NB4 (cell line): ENCODE data around the gene TCN2.
A peak's percentile ranks its signal among the peaks of the same experiment; 100 is the strongest.
"Not testable (repeated sequence)": the region's sequence is repeated elsewhere in the genome, so short reads cannot be mapped to it uniquely, and the experiment has no call there.

ENCODE experiments used
- DNase-seq: peaks from one replicate; pipeline ENCODE4 v3.0.0; 2010; ENCODE audit warnings: low read depth
- H3K4me3 ChIP-seq: one replicate; pipeline ENCODE4 v1.5.1; 2011; ENCODE audit warnings: mild to moderate bottlenecking, low read depth, low read length, moderate library complexity
- CTCF ChIP-seq: IDR thresholded peaks from one replicate; pipeline ENCODE4 v1.5.1; 2012; ENCODE audit warnings: low read depth, low read length
- MAX ChIP-seq: IDR thresholded peaks from 2 replicates; pipeline ENCODE4 v1.6.1; 2011; ENCODE audit warnings: low read depth, low read length
- MYC ChIP-seq: IDR thresholded peaks from 2 replicates; pipeline ENCODE4 v1.6.1; 2011; ENCODE audit warnings: low read depth, low read length
- POLR2A ChIP-seq: IDR thresholded peaks from 2 replicates; pipeline ENCODE4 v1.6.1; 2011; ENCODE audit warnings: mild to moderate bottlenecking; ENCODE audit not compliant: insufficient read length; ENCODE audit errors: extremely low read depth

Gene TCN2

GRCh38 chr22:30606455-30607299, at the start of gene TCN2:
Gene TCN2, plus strand, starts transcription at chr22:30607174. Its CDS starts 158 bp downstream, at chr22:30607332.
- peak within 1 kb of the TSS; percentile 47 for H3K4me3 ChIP-seq
- TF ChIP-seq MYC (0 out of 2 replicates have a peak, but pooled peaks have one; percentile 16), MAX (no peak), CTCF (no peak), POLR2A (no peak)
- peak; percentile 91 for DNase-seq

- no peak for DNase-seq
- TF ChIP-seq MYC (no peak), POLR2A (no peak), CTCF (no peak), MAX (no peak)
- no peak overlapping the region for H3K4me3 ChIP-seq
Observed at GRCh38 chr22:30557243-30557642, 49.7 kb upstream of the TCN2 start.

- no peak for DNase-seq
- TF ChIP-seq CTCF (no peak), MAX (no peak), MYC (no peak), POLR2A (no peak)
- H3K4me3 ChIP-seq: no peak overlapping the region
Observed at GRCh38 chr22:30559889-30560288, 47.1 kb upstream of the TCN2 start.

- not testable (repeated sequence) for H3K4me3 ChIP-seq
- peak; percentile 29 for DNase-seq
Observed at GRCh38 chr22:30560643-30561202, 46.3 kb upstream of the TCN2 start.

- no peak for DNase-seq
- TF ChIP-seq CTCF: no peak
- TF ChIP-seq MYC: no peak
- no peak for TF ChIP-seq POLR2A
- H3K4me3 ChIP-seq: no peak overlapping the region
Observed at GRCh38 chr22:30561402-30562189, 45.4 kb upstream of the TCN2 start.

- TF ChIP-seq MYC: no peak
- no peak for TF ChIP-seq MAX
- no peak for TF ChIP-seq CTCF
- TF ChIP-seq POLR2A: no peak
- H3K4me3 ChIP-seq: no peak overlapping the region
- DNase-seq: no peak
Observed at GRCh38 chr22:30562366-30562765, 44.6 kb upstream of the TCN2 start.
